IPS-15b (cell line): ENCODE results near the gene CPZ.

Experiments used
- H3K27me3 ChIP-seq: one replicate; pipeline ENCODE4 v1.6.1; 2013; ENCODE audit warnings: low read length; ENCODE audit not compliant: control insufficient read depth, insufficient read depth
- H3K36me3 ChIP-seq: one replicate; pipeline ENCODE4 v1.6.1; 2013; ENCODE audit warnings: low read length; ENCODE audit not compliant: control insufficient read depth, insufficient read depth
- H3K4me1 ChIP-seq: one replicate; pipeline ENCODE4 v1.6.1; 2013; ENCODE audit warnings: mild to moderate bottlenecking, low read length; ENCODE audit not compliant: control insufficient read depth, insufficient read depth
- H3K4me3 ChIP-seq: one replicate; pipeline ENCODE4 v1.5.1; 2013; ENCODE audit warnings: low read depth, low read length
- H3K9ac ChIP-seq: one replicate; pipeline ENCODE4 v1.6.1; 2013; ENCODE audit warnings: low read depth, mild to moderate bottlenecking, low read length
- H3K9me3 ChIP-seq: one replicate; pipeline ENCODE4 v1.6.1; 2013; ENCODE audit warnings: mild to moderate bottlenecking, low read length; ENCODE audit not compliant: control insufficient read depth, insufficient read depth

CPZ gene

GRCh38 chr4:8640816-8641215, 48.3 kb downstream of the CPZ start:
- H3K9ac ChIP-seq: no peak overlapping the region
- H3K4me1 ChIP-seq: no peaks in the 10 kb centered on the region
- H3K36me3 ChIP-seq: no peaks in the 10 kb centered on the region
- no peak overlapping the region for H3K4me3 ChIP-seq
- H3K27me3 ChIP-seq: no peaks in the 10 kb centered on the region
- H3K9me3 ChIP-seq: no peaks in the 10 kb centered on the region

GRCh38 chr4:8641256-8641655, 48.7 kb downstream of the CPZ start:
- H3K36me3 ChIP-seq: no peaks in the 10 kb centered on the region
- no peak overlapping the region for H3K4me3 ChIP-seq
- no peak overlapping the region for H3K9ac ChIP-seq
- no peaks in the 10 kb centered on the region for H3K27me3 ChIP-seq
- no peaks in the 10 kb centered on the region for H3K9me3 ChIP-seq
- no peaks in the 10 kb centered on the region for H3K4me1 ChIP-seq

GRCh38 chr4:8641931-8642650, 49.5 kb downstream of the CPZ start:
- no peaks in the 10 kb centered on the region for H3K27me3 ChIP-seq

GRCh38 chr4:8642651-8643321, 50.2 kb downstream of the CPZ start:
- H3K4me1 ChIP-seq: no peaks in the 10 kb centered on the region
- no peaks in the 10 kb centered on the region for H3K27me3 ChIP-seq
- H3K4me3 ChIP-seq: no peak overlapping the region
- H3K9ac ChIP-seq: no peak overlapping the region
- H3K9me3 ChIP-seq: no peaks in the 10 kb centered on the region
- no peaks in the 10 kb centered on the region for H3K36me3 ChIP-seq

More at GRCh38 chr4:8641931-8642650, 49.5 kb downstream of the CPZ start:
- Histone ChIP-seq H3K4me3 (no peak overlapping the region), H3K4me1 (no peaks in the 10 kb centered on the region), H3K9ac (no peak overlapping the region), H3K36me3 (no peaks in the 10 kb centered on the region), H3K9me3 (no peaks in the 10 kb centered on the region)

- Histone ChIP-seq H3K9ac (no peak overlapping the region), H3K27me3 (no peaks in the 10 kb centered on the region), H3K9me3 (no peaks in the 10 kb centered on the region), H3K4me3 (no peak overlapping the region), H3K36me3 (no peaks in the 10 kb centered on the region), H3K4me1 (no peaks in the 10 kb centered on the region)
These were observed 50.9 kb downstream of the CPZ start for GRCh38 chr4:8643441-8643840.

- Histone ChIP-seq H3K27me3 (no peaks in the 10 kb centered on the region), H3K9me3 (no peaks in the 10 kb centered on the region)
These were observed 51.4 kb downstream of the CPZ start for GRCh38 chr4:8643986-8644385.

GRCh38 chr4:8644461-8644891, 51.9 kb downstream of the CPZ start:
- no peak overlapping the region for H3K4me3 ChIP-seq
- no peaks in the 10 kb centered on the region for H3K27me3 ChIP-seq
- H3K4me1 ChIP-seq: no peaks in the 10 kb centered on the region
- no peaks in the 10 kb centered on the region for H3K36me3 ChIP-seq
- no peaks in the 10 kb centered on the region for H3K9me3 ChIP-seq
- no peak overlapping the region for H3K9ac ChIP-seq

More at GRCh38 chr4:8643986-8644385, 51.4 kb downstream of the CPZ start:
- Histone ChIP-seq H3K36me3 (no peaks in the 10 kb centered on the region), H3K4me3 (no peak overlapping the region), H3K9ac (no peak overlapping the region), H3K4me1 (no peaks in the 10 kb centered on the region)

- H3K27me3 ChIP-seq: no peaks in the 10 kb centered on the region
- H3K4me3 ChIP-seq: no peak overlapping the region
- no peaks in the 10 kb centered on the region for H3K36me3 ChIP-seq
- H3K9ac ChIP-seq: no peak overlapping the region
- H3K9me3 ChIP-seq: no peaks in the 10 kb centered on the region
- H3K4me1 ChIP-seq: no peaks in the 10 kb centered on the region
These were observed 52.6 kb downstream of the CPZ start for GRCh38 chr4:8644966-8645752.

- no peak overlapping the region for H3K4me3 ChIP-seq
- H3K4me1 ChIP-seq: no peaks in the 10 kb centered on the region
- no peaks in the 10 kb centered on the region for H3K36me3 ChIP-seq
- no peaks in the 10 kb centered on the region for H3K9me3 ChIP-seq
- no peaks in the 10 kb centered on the region for H3K27me3 ChIP-seq
- no peak overlapping the region for H3K9ac ChIP-seq
These were observed 53.2 kb downstream of the CPZ start for GRCh38 chr4:8645753-8646124.

- Histone ChIP-seq H3K36me3 (no peaks in the 10 kb centered on the region), H3K27me3 (no peaks in the 10 kb centered on the region), H3K4me3 (no peak overlapping the region), H3K9me3 (no peaks in the 10 kb centered on the region), H3K9ac (no peak overlapping the region), H3K4me1 (no peaks in the 10 kb centered on the region)
These were observed 53.9 kb downstream of the CPZ start for GRCh38 chr4:8646296-8647093.

GRCh38 chr4:8647094-8647570, 54.6 kb downstream of the CPZ start:
- no peak overlapping the region for H3K9ac ChIP-seq
- H3K4me3 ChIP-seq: no peak overlapping the region
- H3K4me1 ChIP-seq: no peaks in the 10 kb centered on the region
- H3K36me3 ChIP-seq: no peaks in the 10 kb centered on the region
- no peaks in the 10 kb centered on the region for H3K27me3 ChIP-seq
- H3K9me3 ChIP-seq: no peaks in the 10 kb centered on the region
